T-helper 2 cell (primary cell): Measurements from ENCODE around the gene USP10.

Source experiments
- DNase-seq, 5 experiments: peaks; one replicate each; pipeline versions ENCODE4 v3.0.0 to v3.0.0-alpha.2; 2012 to 2022

The USP10 gene

GRCh38 chr16:84777435-84777834 lies 77.6 kb downstream of the USP10 start:
- no peak for DNase-seq

GRCh38 chr16:84778720-84779119 lies 78.9 kb downstream of the USP10 start:
- no peak for DNase-seq

GRCh38 chr16:84780063-84780462 lies 80.3 kb downstream of the USP10 start:
- DNase-seq, result no peak

- no peak for DNase-seq
Measured at GRCh38 chr16:84780544-84781376, 81.0 kb downstream of the USP10 start.

- DNase-seq, result no peak
Measured at GRCh38 chr16:84782846-84783245, 83.0 kb downstream of the USP10 start.

GRCh38 chr16:84785843-84786581 lies 86.2 kb downstream of the USP10 start:
- no peak for DNase-seq

- no peak for DNase-seq
Measured at GRCh38 chr16:84786605-84787262, 86.9 kb downstream of the USP10 start.

- DNase-seq, result no peak
Measured at GRCh38 chr16:84787263-84787622, 87.4 kb downstream of the USP10 start.

- DNase-seq, result no peak
Measured at GRCh38 chr16:84788920-84789391, 89.2 kb downstream of the USP10 start.

GRCh38 chr16:84789431-84789830 lies 89.6 kb downstream of the USP10 start:
- no peak for DNase-seq

GRCh38 chr16:84790301-84790700 lies 90.5 kb downstream of the USP10 start:
- no peak for DNase-seq

GRCh38 chr16:84791088-84791487 lies 91.3 kb downstream of the USP10 start:
- DNase-seq, result no peak

- no peak for DNase-seq
Measured at GRCh38 chr16:84791501-84791900, 91.7 kb downstream of the USP10 start.

- no peak for DNase-seq
Measured at GRCh38 chr16:84794186-84794585, 94.4 kb downstream of the USP10 start.

GRCh38 chr16:84794626-84795025 lies 94.8 kb downstream of the USP10 start:
- no peak for DNase-seq

GRCh38 chr16:84795329-84796053 lies 95.7 kb downstream of the USP10 start:
- DNase-seq, result no peak

GRCh38 chr16:84800158-84800978 lies 100.6 kb downstream of the USP10 start:
- no peak for DNase-seq

- DNase-seq, result no peak
Measured at GRCh38 chr16:84803146-84803545, 103.3 kb downstream of the USP10 start.

- no peak for DNase-seq
Measured at GRCh38 chr16:84804326-84804725, 104.5 kb downstream of the USP10 start.

- DNase-seq, result no peak
Measured at GRCh38 chr16:84806256-84806889, 106.6 kb downstream of the USP10 start.

GRCh38 chr16:84806890-84807258 lies 107.1 kb downstream of the USP10 start:
- no peak for DNase-seq
